GM12878 (cell line): ENCODE results near the gene KIF23.

Experiments
- CREB1 ChIP-seq: IDR thresholded peaks from 2 replicates; pipeline ENCODE4 v1.6.1; 2012; ENCODE audit warnings: low read depth, mild to moderate bottlenecking, inconsistent platforms
- CTCF ChIP-seq, 3 experiments: IDR thresholded peaks in 2 of 3; conservative IDR thresholded peaks in 1 of 3; 2 replicates each; pipeline ENCODE4 v1.5.1; 2011; ENCODE audit warnings: low read depth in 3 of 3, low read length in 3 of 3, mild to moderate bottlenecking in 3 of 3, control low read depth in 2 of 3, moderate library complexity in 2 of 3, inconsistent platforms in 1 of 3, mixed read lengths in 1 of 3; ENCODE audit not compliant: control insufficient read depth in 2 of 3, insufficient read depth in 1 of 3; ENCODE audit errors: extremely low read depth in 1 of 3
- ETV6 ChIP-seq, 2 experiments: fragments of 450-650 bp in 1 of 2; IDR thresholded peaks in 1 of 2; conservative IDR thresholded peaks in 1 of 2; 2 replicates each; pipeline ENCODE4 v1.6.1; 2014; ENCODE audit warnings: antibody characterized with exemption in 1 of 2, borderline replicate concordance in 1 of 2, low read depth in 1 of 2, mild to moderate bottlenecking in 1 of 2, moderate library complexity in 1 of 2
- EZH2 ChIP-seq: IDR thresholded peaks from 2 replicates; pipeline ENCODE4 v1.6.1; 2012; ENCODE audit warnings: low read depth, mild to moderate bottlenecking, control low read depth, inconsistent platforms, low read length, borderline replicate concordance; ENCODE audit not compliant: control insufficient read depth
- MAX ChIP-seq: IDR thresholded peaks from 2 replicates; pipeline ENCODE4 v1.6.1; 2012; ENCODE audit warnings: low read depth, low read length, improper control_type of control experiment
- NR2F1 ChIP-seq: fragments of 450-650 bp; conservative IDR thresholded peaks from 2 replicates; pipeline ENCODE4 v1.6.1; 2017; ENCODE audit warnings: mild to moderate bottlenecking
- POLR2A ChIP-seq: IDR thresholded peaks from 2 replicates; pipeline ENCODE4 v1.6.1; 2011; ENCODE audit warnings: low read depth, mild to moderate bottlenecking, low read length
- POLR2AphosphoS5 ChIP-seq: IDR thresholded peaks from 2 replicates; pipeline ENCODE4 v1.6.1; 2011; ENCODE audit warnings: mild to moderate bottlenecking, low read length, inconsistent platforms
- RAD21 ChIP-seq: IDR thresholded peaks from 2 replicates; pipeline ENCODE4 v1.6.1; 2011; ENCODE audit warnings: mild to moderate bottlenecking, low read depth, low read length, moderate library complexity; ENCODE audit not compliant: insufficient read depth
- SKIL ChIP-seq: fragments of 450-650 bp; IDR thresholded peaks from 2 replicates; pipeline ENCODE4 v1.6.1; 2017; ENCODE audit warnings: mild to moderate bottlenecking, low read depth, inconsistent platforms; ENCODE audit not compliant: poor library complexity, severe bottlenecking
- SMAD1 ChIP-seq: fragments of 450-650 bp; IDR thresholded peaks from 2 replicates; pipeline ENCODE4 v1.6.1; 2018; ENCODE audit warnings: mild to moderate bottlenecking, low read depth; ENCODE audit not compliant: partially characterized antibody
- SREBF2 ChIP-seq: IDR thresholded peaks from 2 replicates; pipeline ENCODE4 v1.6.1; 2012; ENCODE audit warnings: mild to moderate bottlenecking, low read length
- ZNF274 ChIP-seq: IDR thresholded peaks from one replicate; pipeline ENCODE4 v1.8.0; 2011; ENCODE audit not compliant: insufficient read length, insufficient read depth

GRCh38 chr15:69468241-69469121, 54.3 kb downstream of the KIF23 start:
- no peak for TF ChIP-seq CREB1
- no peak for TF ChIP-seq RAD21
- TF ChIP-seq POLR2A, result no peak
- no peak for TF ChIP-seq CTCF (IDR thresholded peaks at IDR 0.05 in 2 of 3, conservative IDR thresholded peaks at IDR 0.05 in 1 of 3; ENCODE audit: control insufficient read depth in 2 of 3, extremely low read depth in 1 of 3, insufficient read depth in 1 of 3, low read depth in 3 of 3, low read length in 3 of 3)
- TF ChIP-seq NR2F1, result peak; percentile 90
- TF ChIP-seq EZH2, result no peak
- TF ChIP-seq SREBF2, result no peak
- TF ChIP-seq POLR2AphosphoS5, result no peak
- TF ChIP-seq SMAD1, result no peak
- TF ChIP-seq ZNF274, result no peak
- TF ChIP-seq MAX, result no peak
- TF ChIP-seq SKIL, result peak; percentile 90
- no peak for TF ChIP-seq ETV6 (conservative IDR thresholded peaks at IDR 0.05 in 1 of 2, IDR thresholded peaks at IDR 0.05 in 1 of 2; ENCODE audit: borderline replicate concordance in 1 of 2, low read depth in 1 of 2)
